GM18868 (cell line): ENCODE measurements around the gene SPON1.
"Not testable (repeated sequence)": the region's sequence is repeated elsewhere in the genome, so short reads cannot be mapped to it uniquely, and the experiment has no call there.

Experiments used
- ATAC-seq: cut with Tn5 transposase; IDR thresholded peaks from one replicate; pipeline ENCODE4 v1.9.1; 2021; ENCODE audit warnings: mild to moderate bottlenecking, moderate library complexity; ENCODE audit not compliant: unreplicated experiment

The SPON1 gene

GRCh38 chr11:14259878-14260277, 297.4 kb downstream of the SPON1 start:
- no peak for ATAC-seq

DNA sequence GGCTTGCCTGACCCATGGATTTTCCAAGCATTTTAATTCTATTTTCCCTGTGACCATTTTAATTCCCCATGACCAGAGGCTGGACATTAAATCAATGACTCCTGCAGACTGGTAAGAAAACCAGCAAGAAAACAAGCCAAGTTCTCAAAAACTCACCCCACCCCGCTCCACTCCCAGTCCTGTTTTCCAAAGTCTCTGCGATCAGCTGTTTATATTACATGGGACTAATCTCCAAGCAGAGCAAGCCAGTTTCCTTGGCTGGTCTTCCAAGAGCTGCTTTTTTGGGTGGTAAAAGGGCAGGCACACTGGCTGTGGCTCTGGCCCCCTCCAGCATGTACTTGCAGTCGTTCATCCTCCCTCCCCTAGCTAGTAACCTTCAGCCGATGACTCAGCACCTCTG, 298.5 kb downstream of the SPON1 start:
- no peak for ATAC-seq

DNA sequence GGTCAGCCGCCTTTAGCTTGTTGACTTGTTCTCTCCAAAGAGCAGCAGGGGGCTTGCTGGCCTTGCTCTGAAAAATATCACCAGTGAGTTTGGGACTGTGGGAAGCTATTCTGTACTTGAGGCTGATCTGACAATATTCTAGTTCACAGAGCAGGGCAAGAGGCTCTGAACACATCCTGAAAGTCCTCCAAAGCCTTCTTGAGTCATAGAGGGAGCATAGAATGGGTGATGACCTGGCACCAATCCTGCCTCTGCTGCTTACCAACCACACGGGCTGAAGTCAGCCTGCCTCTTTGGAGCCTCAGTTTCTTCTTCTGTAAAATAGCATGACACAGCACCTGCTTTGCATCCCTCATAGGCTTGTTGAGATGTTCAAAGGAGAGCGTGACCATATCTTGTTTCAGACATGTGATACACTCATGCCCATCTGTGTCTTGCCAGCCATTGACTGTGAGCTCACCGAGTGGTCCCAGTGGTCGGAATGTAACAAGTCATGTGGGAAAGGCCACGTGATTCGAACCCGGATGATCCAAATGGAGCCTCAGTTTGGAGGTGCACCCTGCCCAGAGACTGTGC, 299.8 kb downstream of the SPON1 start:
- no peak for ATAC-seq

GRCh38 chr11:14264966-14265365, 302.4 kb downstream of the SPON1 start:
- ATAC-seq: no peak

DNA sequence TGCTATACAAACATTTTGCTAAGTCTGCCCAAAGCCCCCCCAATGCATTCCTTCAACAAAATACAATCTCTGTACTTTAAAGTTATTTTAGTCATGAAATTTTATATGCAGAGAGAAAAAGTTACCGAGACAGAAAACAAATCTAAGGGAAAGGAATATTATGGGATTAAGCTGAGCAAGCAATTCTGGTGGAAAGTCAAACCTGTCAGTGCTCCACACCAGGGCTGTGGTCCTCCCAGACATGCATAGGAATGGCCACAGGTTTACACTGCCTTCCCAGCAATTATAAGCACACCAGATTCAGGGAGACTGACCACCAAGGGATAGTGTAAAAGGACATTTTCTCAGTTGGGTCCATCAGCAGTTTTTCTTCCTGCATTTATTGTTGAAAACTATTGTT, 304.1 kb downstream of the SPON1 start:
- ATAC-seq: no peak

- no peak for ATAC-seq
These were observed 305.5 kb downstream of the SPON1 start for GRCh38 chr11:14267861-14268635.

DNA sequence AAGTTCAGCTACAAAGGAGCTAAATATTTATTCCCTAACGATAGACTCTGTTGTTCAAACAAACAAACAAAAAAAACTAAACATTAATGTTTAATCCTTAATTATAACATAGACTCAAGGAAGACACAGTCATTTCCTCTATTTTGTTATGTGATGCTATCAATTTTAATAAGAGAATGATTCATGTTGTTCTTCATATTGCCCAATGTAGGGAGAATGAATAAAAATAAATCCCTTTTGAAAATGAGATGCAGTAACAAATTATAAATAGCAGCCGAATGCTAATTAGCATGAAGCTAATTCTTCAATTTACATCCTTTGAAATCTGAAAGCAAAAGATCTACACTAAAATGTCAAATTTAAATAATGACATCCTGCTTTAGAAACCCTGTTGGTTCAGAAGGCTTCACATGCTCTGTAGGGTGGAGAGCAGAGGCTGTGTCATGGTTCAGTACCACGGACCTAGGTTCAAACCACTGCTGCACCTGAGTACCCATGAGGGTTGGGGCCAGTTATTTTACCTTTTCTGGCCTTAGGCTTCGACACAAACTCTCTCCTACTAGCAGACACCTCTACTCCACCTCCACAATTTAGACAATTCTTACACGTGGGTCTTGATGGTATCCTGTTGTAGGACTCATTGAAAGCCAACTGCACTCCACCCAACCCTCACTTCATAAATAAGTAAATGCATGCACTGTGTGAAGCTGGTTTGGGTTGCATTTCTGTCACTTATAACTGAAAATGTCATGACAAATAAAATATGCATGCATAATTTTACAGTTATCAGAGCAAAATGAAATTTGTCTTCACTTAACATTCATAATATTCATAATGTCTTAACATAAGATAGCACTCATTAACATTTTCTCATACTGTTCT, 307.4 kb downstream of the SPON1 start:
- ATAC-seq: peak; percentile 56

- ATAC-seq: peak; percentile 61
These were observed 308.4 kb downstream of the SPON1 start for GRCh38 chr11:14270690-14271542.

- no peak for ATAC-seq
These were observed 311.4 kb downstream of the SPON1 start for GRCh38 chr11:14273895-14274294.

DNA sequence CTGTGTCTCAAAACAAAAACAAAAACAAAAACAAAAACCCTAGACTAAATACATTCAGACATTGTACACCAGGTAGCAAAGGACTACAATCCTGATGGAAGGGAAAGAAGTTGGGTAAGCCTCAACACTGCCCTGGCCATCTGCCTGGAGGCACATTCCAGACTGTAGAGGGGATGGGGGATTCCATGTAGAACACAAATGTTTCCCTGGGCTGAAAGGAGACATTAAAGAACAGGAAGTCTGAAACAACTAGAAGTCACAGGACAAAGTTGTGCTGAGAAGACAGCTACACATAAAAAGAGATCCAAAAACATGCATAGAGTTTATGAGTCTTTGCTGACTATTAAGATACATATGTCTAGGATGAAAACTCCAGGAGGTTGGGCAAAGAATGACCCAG, 312.6 kb downstream of the SPON1 start:
- ATAC-seq: no peak

- ATAC-seq: not testable (repeated sequence)
These were observed 316.3 kb downstream of the SPON1 start for GRCh38 chr11:14278869-14279268.

- no peak for ATAC-seq
These were observed 325.8 kb downstream of the SPON1 start for GRCh38 chr11:14288189-14288935.

- no peak for ATAC-seq
These were observed 327.9 kb downstream of the SPON1 start for GRCh38 chr11:14290422-14290821.

GRCh38 chr11:14299921-14300320, 337.4 kb downstream of the SPON1 start:
- no peak for ATAC-seq

DNA sequence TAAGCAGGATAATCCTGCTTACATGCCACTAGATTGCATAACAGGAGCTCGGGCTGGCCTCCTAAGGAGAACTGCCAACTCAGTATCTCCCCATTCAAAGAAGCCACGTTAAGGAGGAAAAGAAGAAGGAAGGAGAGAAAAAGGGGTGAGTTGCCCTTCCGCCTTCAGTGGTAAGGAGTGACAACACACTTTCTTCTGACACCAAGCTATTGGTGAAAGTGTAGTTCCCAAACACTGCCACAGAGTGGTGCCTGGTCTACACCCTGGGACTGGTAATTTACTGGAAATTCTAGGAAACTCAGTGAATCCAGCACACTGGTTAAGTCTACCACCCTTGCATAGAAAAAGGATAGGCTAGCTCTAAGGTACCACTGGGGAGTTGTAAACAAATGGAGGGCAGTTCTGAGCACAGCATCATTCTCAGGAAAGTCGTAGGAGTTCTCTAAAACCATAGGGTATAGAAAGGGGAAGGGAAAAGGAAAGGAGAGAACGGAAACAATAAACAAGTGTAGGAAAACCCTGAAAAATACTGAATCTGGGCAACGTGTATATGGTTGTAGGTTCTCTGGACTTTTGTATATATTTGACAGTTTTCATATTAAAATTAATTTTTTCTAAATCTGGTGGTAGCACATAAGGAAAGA, 338.3 kb downstream of the SPON1 start:
- peak; percentile 91 for ATAC-seq

- ATAC-seq: no peak
These were observed 342.1 kb downstream of the SPON1 start for GRCh38 chr11:14304601-14305000.

GRCh38 chr11:14305649-14306048, 343.1 kb downstream of the SPON1 start:
- ATAC-seq: no peak

DNA sequence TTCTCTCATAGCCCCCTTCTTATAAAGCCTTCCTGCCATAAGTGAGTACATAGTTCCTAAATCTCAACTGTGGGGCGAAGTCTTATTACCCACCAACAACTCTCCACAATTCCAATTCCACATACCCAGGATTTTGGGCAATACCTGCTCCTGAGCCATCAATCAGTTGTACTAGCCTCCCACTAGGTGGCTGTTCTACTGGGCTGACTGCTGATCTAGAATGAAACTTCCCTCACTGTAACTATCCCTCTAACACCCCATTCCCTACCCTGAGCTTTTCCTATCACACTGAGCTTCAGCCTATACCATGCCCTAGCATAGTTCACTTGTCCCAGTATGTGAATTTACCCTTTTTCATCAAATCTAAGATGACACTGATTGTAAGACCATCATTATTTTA, 344.0 kb downstream of the SPON1 start:
- no peak for ATAC-seq

DNA sequence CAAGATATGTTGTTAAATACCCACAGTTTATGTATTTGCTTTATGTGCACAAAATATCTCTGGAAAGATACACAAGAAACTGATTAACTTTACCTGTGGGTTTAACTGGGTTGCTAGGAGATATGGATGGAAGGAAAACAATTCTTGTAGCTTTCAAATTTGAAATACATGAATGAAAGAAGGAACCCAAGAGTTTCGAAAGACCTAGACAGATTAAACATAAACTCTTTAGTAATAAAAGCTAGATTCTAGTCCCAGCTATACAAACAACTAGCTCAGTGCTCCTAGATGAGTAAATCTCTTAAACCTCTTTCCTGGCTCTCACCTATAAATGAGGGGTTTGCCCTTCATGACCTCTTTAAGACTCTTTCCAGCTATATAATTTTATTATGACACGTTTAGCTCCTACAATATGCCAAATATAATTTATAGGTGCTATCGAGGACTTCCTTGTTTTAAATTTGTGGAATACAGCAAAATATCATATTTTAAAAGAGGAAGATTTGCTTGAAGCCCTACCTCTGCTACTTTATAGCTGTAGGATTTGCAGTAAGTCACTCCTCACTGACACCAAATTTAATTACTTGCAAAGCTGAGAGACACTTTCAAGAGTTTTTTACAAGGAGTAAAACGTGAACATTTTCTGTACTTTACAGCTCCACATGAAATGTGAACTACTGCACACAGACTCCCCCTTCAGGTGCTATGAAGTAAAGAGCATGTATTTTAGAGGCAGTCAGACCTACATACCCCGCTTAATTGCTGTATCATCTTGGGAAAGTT, 345.8 kb downstream of the SPON1 start:
- ATAC-seq: peak; percentile 52
